GM11168 (cell line): ENCODE results near the gene JAK2.

Source experiments
- in situ Hi-C: fragments of 300-500 bp; cut with MboI; formaldehyde crosslinking; loops from one replicate; pipeline ENCODE4 v1.12.0; 2022; ENCODE audit warnings: low sequenced_read_pairs; ENCODE audit not compliant: unreplicated experiment

The JAK2 gene

DNA sequence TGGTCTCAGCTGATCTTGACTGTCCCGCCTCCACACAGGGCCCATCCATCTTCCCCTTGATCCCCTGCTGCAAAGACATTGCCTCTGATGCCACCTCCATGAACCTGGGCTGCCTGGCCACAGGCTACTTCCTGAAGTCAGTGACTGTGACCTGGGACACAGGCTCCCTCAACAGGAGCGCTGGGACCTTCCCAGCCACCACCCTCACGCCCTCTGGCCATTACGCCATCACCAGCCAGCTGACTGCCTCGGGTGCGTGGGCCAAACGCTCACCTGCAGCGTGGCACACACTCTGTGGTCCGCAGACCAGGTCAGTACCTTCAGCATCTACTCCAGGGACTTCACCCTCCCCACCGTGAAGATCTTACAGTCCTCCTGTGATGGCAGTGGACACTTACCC lies 128.5 kb downstream of the JAK2 start:
- in situ Hi-C loops: no loop called here

DNA sequence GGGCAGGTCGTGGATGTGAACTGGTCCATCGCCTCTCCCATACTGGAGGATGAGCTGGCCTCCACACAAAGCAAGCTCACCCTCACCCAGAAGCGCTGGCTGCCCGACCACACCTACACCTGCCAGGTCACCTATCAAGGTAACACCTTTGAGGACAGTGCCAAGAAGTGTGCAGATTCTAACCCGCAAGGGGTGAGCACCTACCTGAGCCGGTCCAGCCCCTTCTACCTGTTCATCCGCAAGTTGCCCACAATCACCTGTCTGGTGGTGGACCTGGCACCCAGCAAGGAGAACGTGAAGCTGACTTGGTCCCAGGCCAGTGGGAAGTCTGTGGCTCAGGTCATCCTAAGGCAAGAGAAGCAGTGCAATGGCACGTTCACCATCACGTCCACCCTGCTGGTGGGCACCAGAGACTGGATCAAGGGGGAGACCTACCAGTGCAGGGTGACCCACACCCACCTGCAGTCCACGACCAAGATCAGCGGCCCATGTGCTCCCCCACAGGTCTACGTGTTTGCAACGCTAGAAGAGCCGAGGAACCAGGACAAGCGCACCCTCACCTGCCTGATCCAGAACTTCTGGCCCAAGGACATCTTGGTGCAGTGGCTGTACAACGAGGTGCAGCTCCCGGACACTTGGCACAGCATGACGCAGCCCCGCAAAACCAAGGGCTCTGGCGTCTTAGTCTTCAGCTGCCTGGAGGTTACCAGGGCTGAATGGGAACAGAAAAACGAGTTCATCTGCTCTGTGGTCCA lies 129.1 kb downstream of the JAK2 start:
- in situ Hi-C loops: no loop called here

DNA sequence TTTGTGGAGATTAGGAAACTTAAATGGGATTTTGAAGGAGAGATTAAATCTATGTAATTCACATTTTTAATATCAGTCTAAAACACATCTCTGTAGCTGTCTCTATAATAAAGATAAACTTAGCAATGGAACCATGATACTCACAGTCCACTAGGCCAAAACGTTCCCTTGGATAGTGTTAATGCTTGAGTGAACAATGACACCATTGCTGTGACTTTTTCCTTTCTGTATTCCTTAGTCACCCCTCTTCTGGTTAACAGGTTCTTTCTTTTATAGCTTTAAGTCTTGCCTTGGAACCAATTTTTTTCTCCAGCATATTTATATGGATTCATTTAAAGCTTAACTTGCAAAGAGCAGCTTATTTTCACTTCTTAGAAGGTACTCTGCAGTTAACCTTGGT lies 137.0 kb downstream of the JAK2 start:
- in situ Hi-C loops: no loop called here

GRCh38 chr9:5122516-5122915 lies 137.4 kb downstream of the JAK2 start:
- in situ Hi-C loops: no loop called here

DNA sequence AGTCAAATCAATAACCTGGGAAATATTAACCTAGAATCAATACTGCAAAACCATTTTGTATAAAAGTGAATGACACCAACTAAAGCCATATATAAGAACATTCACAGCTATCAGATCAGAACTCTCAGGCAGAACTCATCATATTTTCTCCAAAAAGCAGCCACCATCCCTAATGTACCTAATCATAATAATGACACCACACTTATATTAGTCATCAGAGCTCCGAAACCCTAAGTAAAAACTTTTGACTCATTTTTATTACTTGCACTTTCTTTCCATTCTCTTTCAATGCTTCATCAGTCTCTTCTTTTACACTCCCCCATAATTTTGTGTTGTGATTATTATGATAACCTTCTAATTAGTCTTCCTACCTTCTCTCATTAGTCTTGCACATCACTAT lies 155.1 kb downstream of the JAK2 start:
- in situ Hi-C loops: no loop called here

GRCh38 chr9:5144217-5144616 lies 159.1 kb downstream of the JAK2 start:
- in situ Hi-C loops: no loop called here

GRCh38 chr9:5146241-5146640 lies 161.2 kb downstream of the JAK2 start:
- in situ Hi-C loops: no loop called here
